Naive B cell (primary cell): Measurements from ENCODE around the gene SLC25A47. TPM values are rescaled to one million over a fixed set of nuclear protein-coding genes. Genes with fewer than 3 reads are reported as not detected.
A peak's percentile ranks its signal among the peaks of the same experiment; 100 is the strongest.
"Not testable (repeated sequence)": the region's sequence is repeated elsewhere in the genome, so short reads cannot be mapped to it uniquely, and the experiment has no call there.

Experiments used
- ATAC-seq, 2 donors: fragments of 150-1000 bp; cut with Tn5 transposase; 2 replicates each; pipeline ENCODE4 v1.10.0; 2021; ENCODE audit warnings: low read depth in 2 of 2, mild to moderate bottlenecking in 2 of 2, moderate library complexity in 2 of 2
- DNase-seq: peaks from one replicate; pipeline ENCODE4 v3.0.0; 2022
- H3K27ac Mint-ChIP-seq, 6 donors: one replicate each; pipeline ENCODE4 v1.8.0; 2020 to 2022; ENCODE audit warnings: mild to moderate bottlenecking in 6 of 6, mixed read lengths in 6 of 6, moderate library complexity in 5 of 6, inconsistent platforms in 2 of 6
- H3K27me3 Mint-ChIP-seq, 3 donors: one replicate each; pipeline ENCODE4 v1.8.0; 2021 to 2022; ENCODE audit warnings: mixed read lengths in 3 of 3, mild to moderate bottlenecking in 1 of 3
- H3K36me3 Mint-ChIP-seq, 2 donors: one replicate each; pipeline ENCODE4 v1.8.0; 2020 to 2022; ENCODE audit warnings: mixed read lengths in 2 of 2, inconsistent platforms in 1 of 2, mild to moderate bottlenecking in 1 of 2
- H3K4me1 Mint-ChIP-seq, 3 donors: one replicate each; pipeline ENCODE4 v1.8.0; 2020 to 2022; ENCODE audit warnings: mixed read lengths in 3 of 3, inconsistent platforms in 1 of 3, mild to moderate bottlenecking in 1 of 3, moderate library complexity in 1 of 3
- H3K4me3 Mint-ChIP-seq, 8 donors: one replicate each; pipeline ENCODE4 v1.8.0; 2020 to 2022; ENCODE audit warnings: mild to moderate bottlenecking in 8 of 8, mixed read lengths in 8 of 8, moderate library complexity in 8 of 8, inconsistent platforms in 2 of 8
- H3K9me3 Mint-ChIP-seq, 7 donors: one replicate each; pipeline ENCODE4 v1.8.0; 2020 to 2022; ENCODE audit warnings: mixed read lengths in 7 of 7, mild to moderate bottlenecking in 5 of 7, inconsistent platforms in 2 of 7, moderate library complexity in 1 of 7
- polyA plus RNA-seq, 6 donors: library from polyadenylated mRNA; unstranded; fragments of 300-500 nt; fragmentation: Illumina TruSeq; gene quantifications; one replicate each; pipeline ENCODE4 v1.2.3, GENCODE V29; 2021; ENCODE audit warnings: low read depth in 6 of 6

SLC25A47 gene
- polyA plus RNA-seq, 6 donors from 2014 or later, result not detected

GRCh38 chr14:100304825-100305323, 18.3 kb upstream of the SLC25A47 start:
- H3K27me3 Mint-ChIP-seq, result no peaks in the 10 kb centered on the region
- H3K27ac Mint-ChIP-seq, result peak overlapping the region in 4 of 6 donors; percentile 49 to 86 (median 68)
- H3K4me1 Mint-ChIP-seq, result peaks cover 17 to 46% (median 33%) of the 10 kb centered on the region in 3 donors
- no peaks in the 10 kb centered on the region for H3K9me3 Mint-ChIP-seq
- no peaks in the 10 kb centered on the region for H3K36me3 Mint-ChIP-seq
- DNase-seq (no peak), ATAC-seq (no peak)
- peak overlapping the region; percentile 86 to 94 (median 90) for H3K4me3 Mint-ChIP-seq

- ATAC-seq (peak; percentile 15 to 19), DNase-seq (peak; percentile 28)
- Mint-ChIP-seq H3K4me1 (peaks cover 17 to 46% (median 34%) of the 10 kb centered on the region in 3 donors), H3K4me3 (peak overlapping the region; percentile 86 to 94 (median 90)), H3K27ac (peak overlapping the region in 2 of 6 donors; percentile 33 to 84), H3K36me3 (no peaks in the 10 kb centered on the region), H3K27me3 (no peaks in the 10 kb centered on the region), H3K9me3 (no peaks in the 10 kb centered on the region)
These were observed 17.6 kb upstream of the SLC25A47 start for GRCh38 chr14:100305324-100306100.

GRCh38 chr14:100306101-100306997, 16.8 kb upstream of the SLC25A47 start, which contains the start of gene SLC25A29:
SLC25A29 (minus strand) TSS chr14:100306444; CDS start chr14:100306232, 212 bp downstream.
- peak; percentile 83 for DNase-seq
- peak within 1 kb of the TSS; percentile 86 to 94 (median 90) for H3K4me3 Mint-ChIP-seq
- H3K27ac Mint-ChIP-seq, result peak within 1 kb of the TSS in 2 of 6 donors; percentile 82 to 84
- H3K9me3 Mint-ChIP-seq, result no peaks in the 10 kb centered on the region
- ATAC-seq, result peak; percentile 84 to 87
- H3K36me3 Mint-ChIP-seq, result no peaks in the 10 kb centered on the region
- peaks cover 22 to 52% (median 42%) of the 10 kb centered on the region in 3 donors for H3K4me1 Mint-ChIP-seq
- no peaks in the 10 kb centered on the region for H3K27me3 Mint-ChIP-seq

GRCh38 chr14:100306998-100307765, 16.0 kb upstream of the SLC25A47 start:
- no peaks in the 10 kb centered on the region for H3K27me3 Mint-ChIP-seq
- H3K27ac Mint-ChIP-seq, result peak overlapping the region in 2 of 6 donors; percentile 15 to 83
- H3K36me3 Mint-ChIP-seq, result no peaks in the 10 kb centered on the region
- no peak for DNase-seq
- H3K4me1 Mint-ChIP-seq, result peaks cover 30 to 54% (median 50%) of the 10 kb centered on the region in 3 donors
- H3K9me3 Mint-ChIP-seq, result no peaks in the 10 kb centered on the region
- peak overlapping the region; percentile 76 to 94 (median 88) for H3K4me3 Mint-ChIP-seq
- ATAC-seq, result peak in 1 of 2 donors; percentile 6

GRCh38 chr14:100307766-100308426, 15.2 kb upstream of the SLC25A47 start:
- no peaks in the 10 kb centered on the region for H3K36me3 Mint-ChIP-seq
- H3K27me3 Mint-ChIP-seq, result no peaks in the 10 kb centered on the region
- H3K4me1 Mint-ChIP-seq, result peaks cover 37 to 60% (median 53%) of the 10 kb centered on the region in 3 donors
- H3K27ac Mint-ChIP-seq, result peak overlapping the region in 3 of 6 donors; percentile 15 to 83 (median 53)
- no peak for DNase-seq
- no peaks in the 10 kb centered on the region for H3K9me3 Mint-ChIP-seq
- peak overlapping the region in 7 of 8 donors; percentile 76 to 94 (median 86) for H3K4me3 Mint-ChIP-seq
- no peak for ATAC-seq

GRCh38 chr14:100308427-100308792, 14.7 kb upstream of the SLC25A47 start:
- peak overlapping the region in 1 of 6 donors; percentile 53 for H3K27ac Mint-ChIP-seq

GRCh38 chr14:100309028-100309737, 14.0 kb upstream of the SLC25A47 start:
- DNase-seq (no peak), ATAC-seq (no peak)
- Mint-ChIP-seq H3K9me3 (no peaks in the 10 kb centered on the region), H3K27me3 (no peaks in the 10 kb centered on the region), H3K27ac (no peak overlapping the region), H3K4me1 (peaks cover 37 to 48% (median 47%) of the 10 kb centered on the region in 3 donors), H3K36me3 (no peaks in the 10 kb centered on the region), H3K4me3 (peak overlapping the region in 1 of 8 donors; percentile 86)

More at GRCh38 chr14:100308427-100308792, 14.7 kb upstream of the SLC25A47 start:
- not testable (repeated sequence) for DNase-seq, ATAC-seq, H3K36me3 Mint-ChIP-seq, H3K9me3 Mint-ChIP-seq, H3K27me3 Mint-ChIP-seq
- peaks cover 37 to 56% (median 50%) of the 10 kb centered on the region in 3 donors for H3K4me1 Mint-ChIP-seq
- H3K4me3 Mint-ChIP-seq, result peak overlapping the region in 5 of 8 donors; percentile 0 to 94 (median 59)

GRCh38 chr14:100312110-100312876, 10.8 kb upstream of the SLC25A47 start:
- peak; percentile 48 for DNase-seq
- H3K27ac Mint-ChIP-seq, result peak overlapping the region; percentile 61 to 96 (median 87)
- H3K4me3 Mint-ChIP-seq, result peak overlapping the region; percentile 63 to 89 (median 74)
- H3K9me3 Mint-ChIP-seq, H3K27me3 Mint-ChIP-seq, H3K36me3 Mint-ChIP-seq: not testable (repeated sequence)
- peaks cover 27 to 40% (median 36%) of the 10 kb centered on the region in 3 donors for H3K4me1 Mint-ChIP-seq
- peak; percentile 90 to 93 for ATAC-seq

- ATAC-seq (no peak), DNase-seq (no peak)
These were observed 10.2 kb upstream of the SLC25A47 start for GRCh38 chr14:100312877-100313400.

GRCh38 chr14:100313464-100314230, 9.5 kb upstream of the SLC25A47 start:
- H3K4me3 Mint-ChIP-seq, result no peak overlapping the region
- no peaks in the 10 kb centered on the region for H3K27me3 Mint-ChIP-seq
- H3K27ac Mint-ChIP-seq, result peak overlapping the region in 1 of 6 donors; percentile 54
- DNase-seq, result no peak
- no peaks in the 10 kb centered on the region for H3K36me3 Mint-ChIP-seq
- no peaks in the 10 kb centered on the region for H3K9me3 Mint-ChIP-seq
- peaks cover 21 to 36% (median 32%) of the 10 kb centered on the region in 3 donors for H3K4me1 Mint-ChIP-seq
- no peak for ATAC-seq

More at GRCh38 chr14:100312877-100313400, 10.2 kb upstream of the SLC25A47 start:
- Mint-ChIP-seq H3K27ac (peak overlapping the region in 4 of 6 donors; percentile 73 to 90 (median 87)), H3K9me3 (no peaks in the 10 kb centered on the region), H3K4me1 (peaks cover 23 to 38% (median 33%) of the 10 kb centered on the region in 3 donors), H3K4me3 (peak overlapping the region in 7 of 8 donors; percentile 63 to 89 (median 69)), H3K36me3 (no peaks in the 10 kb centered on the region), H3K27me3 (no peaks in the 10 kb centered on the region)
